ENCODE measurements around the gene C19orf25.

C19orf25 gene

DNA sequence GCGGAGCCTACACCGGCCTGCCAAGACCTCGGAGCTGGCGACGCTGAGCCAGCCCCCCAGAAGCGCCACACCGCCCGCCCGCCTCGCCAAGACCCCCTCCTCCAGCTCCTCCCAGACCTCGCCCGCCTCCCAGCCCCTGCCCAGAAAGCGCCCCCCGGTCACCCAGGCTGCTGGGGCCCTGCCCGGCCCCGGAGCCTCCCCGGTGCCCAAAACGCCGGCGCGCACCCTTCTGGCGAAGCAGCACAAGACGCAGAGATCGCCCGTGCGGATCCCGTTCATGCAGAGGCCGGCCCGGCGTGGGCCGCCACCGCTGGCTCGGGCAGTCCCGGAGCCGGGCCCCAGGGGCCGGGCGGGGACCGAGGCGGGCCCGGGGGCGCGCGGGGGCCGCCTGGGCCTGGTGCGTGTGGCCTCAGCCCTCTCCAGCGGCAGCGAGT, 10.2 kb downstream of the C19orf25 start:
- no peak for TF ChIP-seq CTCF (IDR thresholded peaks at IDR 0.05; ENCODE audit: low read depth, low read length, missing control alignments)
- no peaks in the 10 kb centered on the region for H3K36me3 ChIP-seq (replicated peaks)
- H3K27ac ChIP-seq = no peak overlapping the region
- in situ Hi-C loops (cut with HindIII; ENCODE audit: low pct_ligation_motif_present, low sequenced_read_pairs) = no loop called here
- peaks cover 66% of the 10 kb centered on the region for H3K27me3 ChIP-seq (replicated peaks)
- no peak overlapping the region for H3K4me3 ChIP-seq (ENCODE audit: low read depth, low read length)
- DNase-seq = no peak

- no peak for TF ChIP-seq CTCF (IDR thresholded peaks at IDR 0.05; ENCODE audit: low read depth, low read length, missing control alignments)
- DNase-seq = no peak
- H3K4me3 ChIP-seq (ENCODE audit: low read depth, low read length) = no peak overlapping the region
- peaks cover 66% of the 10 kb centered on the region for H3K27me3 ChIP-seq (replicated peaks)
- in situ Hi-C loops (cut with HindIII; ENCODE audit: low pct_ligation_motif_present, low sequenced_read_pairs) = no loop called here
- H3K27ac ChIP-seq = no peak overlapping the region
- no peaks in the 10 kb centered on the region for H3K36me3 ChIP-seq (replicated peaks)
Measured at GRCh38 chr19:1468274-1468820, 10.7 kb downstream of the C19orf25 start.

DNA sequence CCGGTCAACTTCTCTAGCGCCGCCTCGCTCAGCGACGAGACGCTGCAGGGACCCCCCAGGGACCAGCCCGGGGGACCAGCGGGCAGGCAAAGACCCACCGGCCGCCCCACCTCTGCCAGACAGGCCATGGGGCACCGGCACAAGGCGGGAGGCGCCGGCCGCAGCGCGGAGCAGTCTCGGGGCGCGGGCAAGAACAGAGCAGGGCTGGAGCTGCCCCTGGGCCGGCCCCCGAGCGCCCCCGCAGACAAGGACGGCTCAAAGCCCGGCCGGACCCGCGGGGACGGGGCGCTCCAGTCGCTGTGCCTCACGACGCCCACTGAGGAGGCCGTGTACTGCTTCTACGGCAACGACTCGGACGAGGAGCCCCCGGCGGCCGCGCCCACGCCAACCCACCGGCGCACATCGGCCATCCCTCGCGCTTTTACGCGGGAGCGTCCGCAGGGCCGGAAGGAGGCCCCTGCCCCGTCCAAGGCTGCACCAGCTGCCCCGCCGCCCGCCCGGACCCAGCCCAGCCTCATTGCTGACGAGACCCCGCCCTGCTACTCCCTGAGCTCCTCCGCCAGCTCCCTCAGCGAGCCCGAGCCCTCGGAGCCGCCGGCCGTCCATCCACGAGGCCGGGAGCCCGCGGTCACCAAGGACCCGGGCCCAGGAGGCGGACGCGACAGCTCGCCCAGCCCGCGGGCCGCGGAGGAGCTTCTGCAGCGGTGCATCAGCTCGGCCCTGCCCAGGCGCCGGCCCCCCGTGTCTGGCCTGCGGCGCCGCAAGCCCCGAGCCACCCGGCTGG, 11.3 kb downstream of the C19orf25 start:
- Histone ChIP-seq H3K4me3 (ENCODE audit: low read depth, low read length) (no peak overlapping the region), H3K27ac (no peak overlapping the region), H3K36me3 (replicated peaks) (no peaks in the 10 kb centered on the region), H3K27me3 (replicated peaks) (peaks cover 66% of the 10 kb centered on the region)
- no peak for DNase-seq
- no peak for TF ChIP-seq CTCF (IDR thresholded peaks at IDR 0.05; ENCODE audit: low read depth, low read length, missing control alignments)
- in situ Hi-C loops (cut with HindIII; ENCODE audit: low pct_ligation_motif_present, low sequenced_read_pairs) = no loop called here

GRCh38 chr19:1467215-1467489, 11.9 kb downstream of the C19orf25 start:
- Histone ChIP-seq H3K27me3 (replicated peaks) (peaks cover 64% of the 10 kb centered on the region), H3K27ac (no peak overlapping the region), H3K4me3 (ENCODE audit: low read depth, low read length) (no peak overlapping the region), H3K36me3 (replicated peaks) (no peaks in the 10 kb centered on the region)
- in situ Hi-C loops (cut with HindIII; ENCODE audit: low pct_ligation_motif_present, low sequenced_read_pairs) = no loop called here
- TF ChIP-seq CTCF (IDR thresholded peaks at IDR 0.05; ENCODE audit: low read depth, low read length, missing control alignments) = no peak
- DNase-seq = no peak

- in situ Hi-C loops (cut with HindIII; ENCODE audit: low pct_ligation_motif_present, low sequenced_read_pairs) = no loop called here
- H3K27me3 ChIP-seq (replicated peaks) = peaks cover 61% of the 10 kb centered on the region
- H3K36me3 ChIP-seq (replicated peaks) = no peaks in the 10 kb centered on the region
- H3K4me3 ChIP-seq (ENCODE audit: low read depth, low read length) = no peak overlapping the region
- TF ChIP-seq CTCF (IDR thresholded peaks at IDR 0.05; ENCODE audit: low read depth, low read length, missing control alignments) = no peak
- DNase-seq = no peak
- no peak overlapping the region for H3K27ac ChIP-seq
Measured at GRCh38 chr19:1466461-1467214, 12.4 kb downstream of the C19orf25 start.
